ENCODE results near the gene MICAL3.

- TF ChIP-seq EP300 (IDR thresholded peaks at IDR 0.05; ENCODE audit: low read depth) (no peak), CTCF (IDR thresholded peaks at IDR 0.05) (no peak), POLR2A (IDR thresholded peaks at IDR 0.05) (no peak)
Observed at GRCh38 chr22:17978027-17978426, 46.3 kb downstream of the MICAL3 start.
